Type B pancreatic cell (in vitro differentiated cells): Measurements from ENCODE around the gene ASB10. TPM values are rescaled to one million over a fixed set of nuclear protein-coding genes. Genes with fewer than 3 reads are reported as not detected.
A peak's percentile ranks its signal among the peaks of the same experiment; 100 is the strongest.

Experiments used
- DNase-seq: peaks from one replicate; pipeline ENCODE4 v3.0.0; 2021; ENCODE audit warnings: mixed read lengths; ENCODE audit not compliant: unreplicated experiment; ENCODE audit errors: extremely low spot score
- H3K27ac Mint-ChIP-seq: 2 replicates; pipeline ENCODE4 v1.8.0; 2021; ENCODE audit warnings: mild to moderate bottlenecking, mixed read lengths
- H3K27me3 Mint-ChIP-seq: 2 replicates; pipeline ENCODE4 v1.8.0; 2021; ENCODE audit warnings: mixed read lengths
- H3K36me3 Mint-ChIP-seq: 2 replicates; pipeline ENCODE4 v1.8.0; 2021; ENCODE audit warnings: mixed read lengths
- H3K4me1 Mint-ChIP-seq: one replicate; pipeline ENCODE4 v1.8.0; 2021; ENCODE audit warnings: mixed read lengths; ENCODE audit not compliant: unreplicated experiment
- H3K4me3 Mint-ChIP-seq: 2 replicates; pipeline ENCODE4 v1.8.0; 2021; ENCODE audit warnings: mild to moderate bottlenecking, mixed read lengths
- H3K9me3 Mint-ChIP-seq: 2 replicates; pipeline ENCODE4 v1.8.0; 2021; ENCODE audit warnings: mixed read lengths
- CTCF ChIP-seq: fragments of 200-600 bp; sonication (generic); conservative IDR thresholded peaks from 2 replicates; pipeline ENCODE4 v1.5.0; 2021; ENCODE audit warnings: antibody characterized with exemption, mild to moderate bottlenecking
- total RNA-seq: library from RNA; stranded (reverse); gene quantifications from 2 replicates; pipeline ENCODE4 v1.2.1, GENCODE V29; 2021; ENCODE audit warnings: low replicate concordance

Gene ASB10
- total RNA-seq, 1 donor from 2014 or later, result not detected

GRCh38 chr7:151172273-151173141 is 14.5 kb downstream of the ASB10 start:
- DNase-seq, result peak; percentile 88
- Mint-ChIP-seq H3K9me3 (peaks cover 11% of the 10 kb centered on the region), H3K4me1 (peaks cover 17% of the 10 kb centered on the region), H3K36me3 (no peaks in the 10 kb centered on the region), H3K27ac (no peak overlapping the region), H3K27me3 (peaks cover 65% of the 10 kb centered on the region), H3K4me3 (peak overlapping the region; percentile 9)
- TF ChIP-seq CTCF, result peak; percentile 100

- H3K27ac Mint-ChIP-seq, result no peak overlapping the region
- DNase-seq, result peak; percentile 62
- peaks cover 45% of the 10 kb centered on the region for H3K27me3 Mint-ChIP-seq
- H3K9me3 Mint-ChIP-seq, result peaks cover 11% of the 10 kb centered on the region
- H3K4me3 Mint-ChIP-seq, result peak overlapping the region; percentile 84
- TF ChIP-seq CTCF, result no peak
- peaks cover 17% of the 10 kb centered on the region for H3K4me1 Mint-ChIP-seq
- H3K36me3 Mint-ChIP-seq, result no peaks in the 10 kb centered on the region
Measured at GRCh38 chr7:151168787-151169162, 18.3 kb downstream of the ASB10 start.

- Mint-ChIP-seq H3K27ac (no peak overlapping the region), H3K9me3 (peaks cover 8% of the 10 kb centered on the region), H3K4me3 (peak overlapping the region; percentile 84), H3K36me3 (no peaks in the 10 kb centered on the region), H3K27me3 (peaks cover 41% of the 10 kb centered on the region), H3K4me1 (peaks cover 17% of the 10 kb centered on the region)
- peak; percentile 78 for TF ChIP-seq CTCF
- peak; percentile 72 for DNase-seq
Measured at GRCh38 chr7:151168003-151168786, 18.9 kb downstream of the ASB10 start.

GRCh38 chr7:151167197-151167961 is 19.7 kb downstream of the ASB10 start, which contains the start of gene GBX1:
GBX1 (minus strand) TSS chr7:151167694; CDS start chr7:151167548, 146 bp downstream.
- TF ChIP-seq CTCF, result peak; percentile 69
- H3K36me3 Mint-ChIP-seq, result no peaks in the 10 kb centered on the region
- peak within 1 kb of the TSS; percentile 84 for H3K4me3 Mint-ChIP-seq
- DNase-seq, result peak; percentile 70
- no peak within 1 kb of the TSS for H3K27ac Mint-ChIP-seq
- peaks cover 33% of the 10 kb centered on the region for H3K27me3 Mint-ChIP-seq
- H3K4me1 Mint-ChIP-seq, result peaks cover 12% of the 10 kb centered on the region
- H3K9me3 Mint-ChIP-seq, result peaks cover under 1% of the 10 kb centered on the region

GRCh38 chr7:151166629-151167196 is 20.3 kb downstream of the ASB10 start:
- H3K9me3 Mint-ChIP-seq, result no peaks in the 10 kb centered on the region
- TF ChIP-seq CTCF, result no peak
- peaks cover 9% of the 10 kb centered on the region for H3K4me1 Mint-ChIP-seq
- no peaks in the 10 kb centered on the region for H3K36me3 Mint-ChIP-seq
- peaks cover 29% of the 10 kb centered on the region for H3K27me3 Mint-ChIP-seq
- peak overlapping the region; percentile 78 for H3K4me3 Mint-ChIP-seq
- no peak overlapping the region for H3K27ac Mint-ChIP-seq
- DNase-seq, result peak; percentile 67
